GM06990 (cell line): Measurements from ENCODE around the gene EPC1.
"Not testable (repeated sequence)": the region's sequence is repeated elsewhere in the genome, so short reads cannot be mapped to it uniquely, and the experiment has no call there.

Source experiments
- DNase-seq: peaks from one replicate; pipeline ENCODE4 v3.0.0-alpha.2; 2011; ENCODE audit not compliant: insufficient read length; ENCODE audit errors: extremely low read depth
- H3K27me3 ChIP-seq: replicated peaks from 2 replicates; pipeline ENCODE4 v1.6.0; 2011; ENCODE audit warnings: low read length; ENCODE audit not compliant: control insufficient read depth, insufficient read depth
- H3K36me3 ChIP-seq: 2 replicates; pipeline ENCODE4 v1.5.1; 2011; ENCODE audit warnings: low read length; ENCODE audit not compliant: control insufficient read depth, insufficient read depth
- H3K4me3 ChIP-seq: replicated peaks from 2 replicates; pipeline ENCODE4 v1.5.1; 2011; ENCODE audit warnings: low read depth, mild to moderate bottlenecking, control low read depth, low read length
- CTCF ChIP-seq: IDR thresholded peaks from 2 replicates; pipeline ENCODE4 v1.5.1; 2011; ENCODE audit warnings: low read length, control low read depth, mild to moderate bottlenecking, inconsistent platforms; ENCODE audit not compliant: insufficient read depth, poor library complexity, severe bottlenecking

The EPC1 gene

GRCh38 chr10:32367793-32368453 is 21.0 kb upstream of the EPC1 start:
- peak; percentile 75 for TF ChIP-seq CTCF
- DNase-seq = no peak
- Histone ChIP-seq H3K36me3 (no peaks in the 10 kb centered on the region), H3K4me3 (no peak overlapping the region), H3K27me3 (no peaks in the 10 kb centered on the region)

GRCh38 chr10:32366588-32366987 is 19.6 kb upstream of the EPC1 start:
- no peak for DNase-seq
- H3K36me3 ChIP-seq = no peaks in the 10 kb centered on the region
- TF ChIP-seq CTCF = no peak
- no peak overlapping the region for H3K4me3 ChIP-seq
- H3K27me3 ChIP-seq = no peaks in the 10 kb centered on the region

GRCh38 chr10:32366111-32366510 is 19.2 kb upstream of the EPC1 start:
- TF ChIP-seq CTCF = no peak
- DNase-seq = no peak
- H3K4me3 ChIP-seq = no peak overlapping the region
- H3K27me3 ChIP-seq = no peaks in the 10 kb centered on the region
- H3K36me3 ChIP-seq = no peaks in the 10 kb centered on the region

GRCh38 chr10:32365404-32365803 is 18.4 kb upstream of the EPC1 start:
- H3K27me3 ChIP-seq, H3K4me3 ChIP-seq, H3K36me3 ChIP-seq: not testable (repeated sequence)

DNA sequence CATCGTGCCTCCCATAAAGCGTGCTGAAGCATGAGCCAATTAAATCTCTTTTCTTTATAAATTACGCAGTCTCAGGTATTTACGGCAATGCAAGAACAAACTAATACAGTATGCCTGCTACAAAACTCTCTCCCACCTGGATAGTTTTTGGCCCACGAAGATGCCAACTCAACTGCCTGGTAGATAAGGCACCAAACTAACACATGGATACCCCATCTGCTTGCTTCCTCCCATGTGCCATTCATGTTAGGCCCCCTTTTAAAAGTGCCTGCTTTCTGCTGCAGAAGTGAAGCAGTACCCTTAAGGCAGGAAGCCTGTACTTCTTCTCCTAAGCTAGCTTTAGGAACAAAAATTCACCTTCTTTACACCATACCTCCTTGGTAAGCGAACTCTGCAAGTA is 15.6 kb upstream of the EPC1 start:
- no peaks in the 10 kb centered on the region for H3K27me3 ChIP-seq
- H3K4me3 ChIP-seq = no peak overlapping the region
- H3K36me3 ChIP-seq = no peaks in the 10 kb centered on the region; the same call in 1 of the 2 replicates
- DNase-seq = no peak
- TF ChIP-seq CTCF = no peak

More at GRCh38 chr10:32365404-32365803, 18.4 kb upstream of the EPC1 start:
- DNase-seq = not testable (repeated sequence)

DNA sequence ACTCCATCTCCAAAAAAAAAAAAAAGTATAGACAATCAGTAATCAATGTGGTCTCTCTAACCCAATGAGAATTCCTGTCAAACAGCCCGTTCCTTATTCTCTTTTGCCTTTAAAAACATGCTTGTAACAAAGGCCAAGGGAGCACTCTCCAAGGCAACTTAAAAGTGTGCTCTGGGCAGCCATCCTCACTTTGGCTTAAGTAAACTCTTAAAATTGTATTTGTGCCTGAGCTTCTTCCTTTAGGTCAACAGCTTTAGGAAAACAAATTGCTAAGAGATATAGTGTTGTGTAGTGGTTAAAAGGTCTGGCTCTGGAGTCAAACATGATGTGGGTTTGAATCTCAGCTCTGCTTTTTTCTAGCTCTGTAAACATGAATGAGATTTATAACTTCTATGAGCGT is 13.9 kb upstream of the EPC1 start:
- Histone ChIP-seq H3K27me3 (no peaks in the 10 kb centered on the region), H3K36me3 (no peaks in the 10 kb centered on the region; the same call in 1 of the 2 replicates), H3K4me3 (no peak overlapping the region)
- TF ChIP-seq CTCF = no peak
- no peak for DNase-seq
